ENCODE results near the gene C4orf50. TPM values are rescaled to one million over a fixed set of nuclear protein-coding genes. Genes with fewer than 3 reads are reported as not detected.
A peak's percentile ranks its signal among the peaks of the same experiment; 100 is the strongest.

Gene C4orf50
- total RNA-seq, 2 experiments from 2014 or later = 0.19 to 0.43 TPM

- no peak overlapping the region for H3K4me3 Mint-ChIP-seq
Observed at GRCh38 chr4:5889002-5889696, 129.1 kb downstream of the C4orf50 start.

GRCh38 chr4:5888222-5889001 lies 129.8 kb downstream of the C4orf50 start:
- Mint-ChIP-seq H3K4me1 (peaks cover 2% of the 10 kb centered on the region), H3K27ac (peak overlapping the region; percentile 54), H3K9me3 (peaks cover 2% of the 10 kb centered on the region), H3K36me3 (peaks cover 1% of the 10 kb centered on the region), H3K27me3 (peaks cover 44% of the 10 kb centered on the region), H3K4me3 (no peak overlapping the region)
- DNase-seq (no peak), ATAC-seq (ENCODE audit: low read depth) (no peak)
- POLR2A ChIA-PET = interaction anchor here (0.6 kb wide), 1 partner anchor 13 kb away, joined by 4 read pairs; no protein-coding TSS in a partner anchor

More at GRCh38 chr4:5889002-5889696, 129.1 kb downstream of the C4orf50 start:
- DNase-seq (no peak), ATAC-seq (ENCODE audit: low read depth) (no peak)
- POLR2A ChIA-PET = interaction anchor here (0.6 kb wide), 1 partner anchor 14 kb away, joined by 4 read pairs; no protein-coding TSS in a partner anchor
- Mint-ChIP-seq H3K4me1 (peaks cover 2% of the 10 kb centered on the region), H3K27me3 (peaks cover 50% of the 10 kb centered on the region), H3K36me3 (peaks cover 1% of the 10 kb centered on the region), H3K9me3 (peaks cover 2% of the 10 kb centered on the region), H3K27ac (peak overlapping the region; percentile 54)

- Mint-ChIP-seq H3K36me3 (peaks cover 1% of the 10 kb centered on the region), H3K9me3 (no peaks in the 10 kb centered on the region), H3K4me3 (no peak overlapping the region), H3K4me1 (no peaks in the 10 kb centered on the region), H3K27ac (no peak overlapping the region), H3K27me3 (peaks cover 42% of the 10 kb centered on the region)
- POLR2A ChIA-PET = no interaction called here
- ATAC-seq (ENCODE audit: low read depth) (no peak), DNase-seq (no peak)
Observed at GRCh38 chr4:5887361-5888221, 130.6 kb downstream of the C4orf50 start.

- H3K27ac Mint-ChIP-seq = no peak overlapping the region
- DNase-seq = no peak
- no peaks in the 10 kb centered on the region for H3K4me1 Mint-ChIP-seq
- ATAC-seq (ENCODE audit: low read depth) = no peak
- H3K27me3 Mint-ChIP-seq = peaks cover 39% of the 10 kb centered on the region
- no peak overlapping the region for H3K4me3 Mint-ChIP-seq
- POLR2A ChIA-PET = no interaction called here
- H3K9me3 Mint-ChIP-seq = no peaks in the 10 kb centered on the region
- peaks cover 1% of the 10 kb centered on the region for H3K36me3 Mint-ChIP-seq
Observed at GRCh38 chr4:5887011-5887360, 131.2 kb downstream of the C4orf50 start.

GRCh38 chr4:5885733-5886132 lies 132.5 kb downstream of the C4orf50 start:
- peaks cover 28% of the 10 kb centered on the region for H3K27me3 Mint-ChIP-seq
- no peak for ATAC-seq (ENCODE audit: low read depth)
- H3K27ac Mint-ChIP-seq = no peak overlapping the region
- H3K4me3 Mint-ChIP-seq = no peak overlapping the region
- no peak for DNase-seq
- POLR2A ChIA-PET = no interaction called here
- H3K4me1 Mint-ChIP-seq = no peaks in the 10 kb centered on the region
- no peaks in the 10 kb centered on the region for H3K9me3 Mint-ChIP-seq
- peaks cover 1% of the 10 kb centered on the region for H3K36me3 Mint-ChIP-seq

- Mint-ChIP-seq H3K36me3 (no peaks in the 10 kb centered on the region), H3K4me1 (no peaks in the 10 kb centered on the region), H3K9me3 (no peaks in the 10 kb centered on the region), H3K27me3 (peaks cover 21% of the 10 kb centered on the region), H3K4me3 (no peak overlapping the region), H3K27ac (no peak overlapping the region)
- DNase-seq (no peak), ATAC-seq (ENCODE audit: low read depth) (no peak)
- POLR2A ChIA-PET = no interaction called here
Observed at GRCh38 chr4:5884796-5885195, 133.4 kb downstream of the C4orf50 start.

GRCh38 chr4:5883916-5884315 lies 134.3 kb downstream of the C4orf50 start:
- Mint-ChIP-seq H3K36me3 (no peaks in the 10 kb centered on the region), H3K4me1 (no peaks in the 10 kb centered on the region), H3K9me3 (no peaks in the 10 kb centered on the region), H3K27me3 (peaks cover 12% of the 10 kb centered on the region), H3K27ac (no peak overlapping the region), H3K4me3 (no peak overlapping the region)
- POLR2A ChIA-PET = no interaction called here
- no peak for DNase-seq
- ATAC-seq (ENCODE audit: low read depth) = no peak

- Mint-ChIP-seq H3K27me3 (peaks cover 9% of the 10 kb centered on the region), H3K4me3 (no peak overlapping the region), H3K36me3 (no peaks in the 10 kb centered on the region), H3K4me1 (no peaks in the 10 kb centered on the region), H3K27ac (no peak overlapping the region), H3K9me3 (no peaks in the 10 kb centered on the region)
- ATAC-seq (ENCODE audit: low read depth) (no peak), DNase-seq (no peak)
- POLR2A ChIA-PET = no interaction called here
Observed at GRCh38 chr4:5882947-5883346, 135.3 kb downstream of the C4orf50 start.

GRCh38 chr4:5881340-5881739 lies 136.9 kb downstream of the C4orf50 start:
- ATAC-seq (ENCODE audit: low read depth) (no peak), DNase-seq (no peak)
- POLR2A ChIA-PET = no interaction called here
- Mint-ChIP-seq H3K4me1 (no peaks in the 10 kb centered on the region), H3K27me3 (no peaks in the 10 kb centered on the region), H3K4me3 (no peak overlapping the region), H3K9me3 (no peaks in the 10 kb centered on the region), H3K27ac (no peak overlapping the region), H3K36me3 (no peaks in the 10 kb centered on the region)

- Mint-ChIP-seq H3K27me3 (peaks cover 8% of the 10 kb centered on the region), H3K27ac (no peak overlapping the region), H3K4me3 (no peak overlapping the region), H3K36me3 (no peaks in the 10 kb centered on the region), H3K4me1 (no peaks in the 10 kb centered on the region), H3K9me3 (peaks cover 4% of the 10 kb centered on the region)
- DNase-seq = no peak
- POLR2A ChIA-PET = no interaction called here
- no peak for ATAC-seq (ENCODE audit: low read depth)
Observed at GRCh38 chr4:5878359-5878758, 139.9 kb downstream of the C4orf50 start.

GRCh38 chr4:5877392-5877791 lies 140.8 kb downstream of the C4orf50 start:
- DNase-seq (no peak), ATAC-seq (ENCODE audit: low read depth) (no peak)
- H3K4me1 Mint-ChIP-seq = no peaks in the 10 kb centered on the region
- POLR2A ChIA-PET = no interaction called here
- H3K27me3 Mint-ChIP-seq = peaks cover 9% of the 10 kb centered on the region
- H3K9me3 Mint-ChIP-seq = peaks cover 4% of the 10 kb centered on the region
- no peak overlapping the region for H3K27ac Mint-ChIP-seq
- no peak overlapping the region for H3K4me3 Mint-ChIP-seq
- no peaks in the 10 kb centered on the region for H3K36me3 Mint-ChIP-seq

GRCh38 chr4:5874811-5875449 lies 143.3 kb downstream of the C4orf50 start:
- ATAC-seq (ENCODE audit: low read depth) = no peak
- DNase-seq = no peak
- POLR2A ChIA-PET = interaction anchor here (0.6 kb wide), 1 partner anchor 14 kb away, joined by 4 read pairs; no protein-coding TSS in a partner anchor
- Mint-ChIP-seq H3K27me3 (peaks cover 9% of the 10 kb centered on the region), H3K9me3 (peaks cover 7% of the 10 kb centered on the region), H3K27ac (no peak overlapping the region), H3K4me1 (peaks cover 2% of the 10 kb centered on the region), H3K36me3 (no peaks in the 10 kb centered on the region), H3K4me3 (no peak overlapping the region)

GRCh38 chr4:5870701-5871100 lies 147.5 kb downstream of the C4orf50 start:
- H3K27me3 Mint-ChIP-seq = peaks cover 12% of the 10 kb centered on the region
- peaks cover 7% of the 10 kb centered on the region for H3K9me3 Mint-ChIP-seq
- H3K27ac Mint-ChIP-seq = no peak overlapping the region
- ATAC-seq (ENCODE audit: low read depth) (no peak), DNase-seq (no peak)
- no peaks in the 10 kb centered on the region for H3K36me3 Mint-ChIP-seq
- peaks cover 11% of the 10 kb centered on the region for H3K4me1 Mint-ChIP-seq
- H3K4me3 Mint-ChIP-seq = no peak overlapping the region
- POLR2A ChIA-PET = no interaction called here
